Stromal cell of bone marrow (primary cell): Measurements from ENCODE around the gene PVR.
"Not testable (repeated sequence)": the region's sequence is repeated elsewhere in the genome, so short reads cannot be mapped to it uniquely, and the experiment has no call there.

Experiments used
- DNase-seq: peaks from one replicate; pipeline ENCODE4 v3.0.0-alpha.2; 2012; ENCODE audit warnings: low read depth

Gene PVR

GRCh38 chr19:44645407-44646048 is 1.8 kb downstream of the PVR start:
- DNase-seq: no peak

GRCh38 chr19:44646049-44646416 is 2.3 kb downstream of the PVR start:
- DNase-seq: no peak

GRCh38 chr19:44647144-44647543 is 3.4 kb downstream of the PVR start:
- DNase-seq: no peak

- no peak for DNase-seq
Observed at GRCh38 chr19:44648631-44649251, 5.0 kb downstream of the PVR start.

GRCh38 chr19:44649578-44650145 is 6.0 kb downstream of the PVR start:
- no peak for DNase-seq

GRCh38 chr19:44653343-44653742 is 9.6 kb downstream of the PVR start:
- DNase-seq: no peak

GRCh38 chr19:44653977-44654774 is 10.5 kb downstream of the PVR start:
- no peak for DNase-seq

- DNase-seq: no peak
Observed at GRCh38 chr19:44657211-44657921, 13.7 kb downstream of the PVR start.

- no peak for DNase-seq
Observed at GRCh38 chr19:44658069-44658733, 14.5 kb downstream of the PVR start.

GRCh38 chr19:44660081-44660480 is 16.4 kb downstream of the PVR start:
- DNase-seq: no peak

- no peak for DNase-seq
Observed at GRCh38 chr19:44661205-44661604, 17.5 kb downstream of the PVR start.

GRCh38 chr19:44661904-44662303 is 18.2 kb downstream of the PVR start:
- DNase-seq: no peak

GRCh38 chr19:44662691-44663385 is 19.1 kb downstream of the PVR start:
- no peak for DNase-seq

GRCh38 chr19:44663996-44664395 is 20.3 kb downstream of the PVR start:
- DNase-seq: no peak

- no peak for DNase-seq
Observed at GRCh38 chr19:44664976-44665375, 21.3 kb downstream of the PVR start.

- no peak for DNase-seq
Observed at GRCh38 chr19:44666852-44667556, 23.3 kb downstream of the PVR start.

- no peak for DNase-seq
Observed at GRCh38 chr19:44668985-44669764, 25.5 kb downstream of the PVR start.

- not testable (repeated sequence) for DNase-seq
Observed at GRCh38 chr19:44670027-44670426, 26.3 kb downstream of the PVR start.

GRCh38 chr19:44671400-44671799 is 27.7 kb downstream of the PVR start, which contains the start of gene CEACAM19:
Gene CEACAM19, plus strand, starts transcription at chr19:44671482. Its CDS starts 450 bp downstream, at chr19:44671932.
- no peak for DNase-seq

GRCh38 chr19:44672226-44672625 is 28.5 kb downstream of the PVR start:
- no peak for DNase-seq
